GM12878 (cell line): ENCODE measurements around the gene ATF6. TPM values are rescaled to one million over a fixed set of nuclear protein-coding genes. Genes with fewer than 3 reads are reported as not detected.

Experiments used
- ATAC-seq: fragments of 200-7000 bp; cut with Tn5 transposase; 3 replicates; pipeline ENCODE4 v1.9.1; 2020; ENCODE audit warnings: mild to moderate bottlenecking, moderate library complexity
- BruUV-seq: library from RNA; stranded (reverse); fragments of 400-500 nt; replicated peaks from 2 replicates; lab custom pipeline; 2021; lab: Mats Ljungman, UMichigan
- CTCF ChIA-PET: fragments of 300-600 bp; sonication (Branson Sonifier 250); formaldehyde crosslinking; extraction: SDS; loops from one replicate; lab custom pipeline; 2021; ENCODE audit warnings: inconsistent platforms; lab: Yijun Ruan, JAX
- POLR2A ChIA-PET: fragments of 350-600 bp; formaldehyde crosslinking; extraction: SDS; loops from one replicate; lab custom pipeline; 2021; ENCODE audit warnings: inconsistent platforms; lab: Charles Lee
- RAD21 ChIA-PET: fragments of 300-600 bp; sonication (Branson Sonifier 250); formaldehyde crosslinking; loops from one replicate; lab custom pipeline; 2023; ENCODE audit warnings: antibody characterized with exemption; ENCODE audit not compliant: unreplicated experiment; lab: Charles Lee
- SMC1A ChIA-PET: fragments of 300-600 bp; sonication (Branson Sonifier 250); formaldehyde crosslinking; loops from one replicate; lab custom pipeline; 2023; ENCODE audit not compliant: unreplicated experiment, uncharacterized antibody; lab: Charles Lee
- DNase-seq: peaks from one replicate; pipeline ENCODE4 v3.0.0-alpha.2; 2011; ENCODE audit warnings: low read depth, low spot score
- FAIRE-seq: peaks from 3 replicates; lab custom pipeline; 2011; peaks lifted over from hg19 to GRCh38; lab: Jason Lieb, UNC
- H2AFZ ChIP-seq: 2 replicates; pipeline ENCODE4 v1.6.0; 2011; ENCODE audit warnings: low read depth, low read length, control low read depth; ENCODE audit not compliant: control insufficient read depth
- H3K27ac ChIP-seq: 2 replicates; pipeline ENCODE4 v1.5.1; 2011; ENCODE audit warnings: control low read depth; ENCODE audit not compliant: control insufficient read depth, insufficient read depth
- H3K27me3 ChIP-seq, 2 experiments: replicated peaks in 1 of 2; 2 replicates each; pipeline versions ENCODE4 v1.6.0 to v1.6.1; 2011; ENCODE audit warnings: low read length in 1 of 2; ENCODE audit not compliant: control insufficient read depth in 2 of 2, insufficient read depth in 2 of 2
- H3K36me3 ChIP-seq, 2 experiments: 2 replicates each; pipeline ENCODE4 v1.5.1; 2011; ENCODE audit warnings: low read length in 1 of 2; ENCODE audit not compliant: control insufficient read depth in 2 of 2, insufficient read depth in 2 of 2
- H3K4me1 ChIP-seq: 2 replicates; pipeline ENCODE4 v1.6.1; 2011; ENCODE audit warnings: mild to moderate bottlenecking, low read length, moderate library complexity, mixed read lengths; ENCODE audit not compliant: control insufficient read depth, insufficient read depth
- H3K4me2 ChIP-seq: 2 replicates; pipeline ENCODE4 v1.6.0; 2011; ENCODE audit warnings: control low read depth; ENCODE audit not compliant: control insufficient read depth, insufficient read depth
- H3K4me3 ChIP-seq: fragments of 200-600 bp; sonication (generic); 2 replicates; pipeline ENCODE4 v1.5.1; 2016
- H3K79me2 ChIP-seq: 2 replicates; pipeline ENCODE4 v1.6.0; 2011; ENCODE audit warnings: low read length; ENCODE audit not compliant: control insufficient read depth, insufficient read depth
- H3K9ac ChIP-seq: 2 replicates; pipeline ENCODE4 v1.8.0; 2011; ENCODE audit warnings: low read length, control low read depth, mixed read lengths; ENCODE audit not compliant: control insufficient read depth, insufficient read depth
- H3K9me3 ChIP-seq: replicated peaks from 3 replicates; pipeline ENCODE4 v1.5.1; 2011; ENCODE audit warnings: mild to moderate bottlenecking, low read length; ENCODE audit not compliant: control insufficient read depth, insufficient read depth
- H4K20me1 ChIP-seq: 2 replicates; pipeline ENCODE4 v1.6.0; 2011; ENCODE audit not compliant: control insufficient read depth, insufficient read depth
- ATF2 ChIP-seq: IDR thresholded peaks from 2 replicates; pipeline ENCODE4 v1.6.1; 2012; ENCODE audit warnings: low read length, inconsistent platforms
- BACH1 ChIP-seq: fragments of 450-650 bp; IDR thresholded peaks from 2 replicates; pipeline ENCODE4 v1.6.1; 2017; ENCODE audit warnings: mild to moderate bottlenecking, borderline replicate concordance
- CBX3 ChIP-seq: fragments of 200-600 bp; sonication (generic); IDR thresholded peaks from 2 replicates; pipeline ENCODE4 v1.6.1; 2016; ENCODE audit warnings: low read depth, borderline replicate concordance
- HDAC6 ChIP-seq: fragments of 200-600 bp; sonication (generic); IDR thresholded peaks from one replicate; pipeline ENCODE4 v1.8.0; 2017; ENCODE audit warnings: antibody characterized with exemption; ENCODE audit not compliant: unreplicated experiment
- LARP7 ChIP-seq: fragments of 450-650 bp; IDR thresholded peaks from 2 replicates; pipeline ENCODE4 v1.6.1; 2017; ENCODE audit warnings: mild to moderate bottlenecking
- NFYA ChIP-seq: IDR thresholded peaks from 2 replicates; pipeline ENCODE4 v1.6.1; 2011; ENCODE audit warnings: low read depth, mild to moderate bottlenecking, low read length, improper control_type of control experiment, borderline replicate concordance
- NR2C1 ChIP-seq: fragments of 450-650 bp; IDR thresholded peaks from 2 replicates; pipeline ENCODE4 v1.6.1; 2017; ENCODE audit warnings: antibody characterized with exemption, mild to moderate bottlenecking, moderate library complexity
- POLR2A ChIP-seq: IDR thresholded peaks from 2 replicates; pipeline ENCODE4 v1.6.1; 2011; ENCODE audit warnings: low read depth, mild to moderate bottlenecking, low read length
- RAD51 ChIP-seq: fragments of 450-650 bp; IDR thresholded peaks from 2 replicates; pipeline ENCODE4 v1.6.1; 2016; ENCODE audit warnings: moderate library complexity, mild to moderate bottlenecking, inconsistent platforms
- SREBF1 ChIP-seq: IDR thresholded peaks from 2 replicates; pipeline ENCODE4 v1.6.1; 2012; ENCODE audit warnings: mild to moderate bottlenecking, low read length
- TCF7 ChIP-seq: IDR thresholded peaks from 2 replicates; pipeline ENCODE4 v1.6.1; 2014; ENCODE audit warnings: antibody characterized with exemption, borderline replicate concordance
- ZBED1 ChIP-seq: IDR thresholded peaks from 2 replicates; pipeline ENCODE4 v1.6.1; 2016; ENCODE audit warnings: borderline replicate concordance
- in situ Hi-C: fragments of 300-500 bp; cut with MboI; formaldehyde crosslinking; loops from 9 replicates; pipeline ENCODE4 v1.14.3; 2018; ENCODE audit warnings: mixed read lengths
- intact Hi-C: fragments of 100-400 bp; cut with micrococcal nuclease; formaldehyde crosslinking; loops from one replicate; pipeline ENCODE4 v1.14.2; 2022; ENCODE audit not compliant: unreplicated experiment
- polyA plus RNA-seq, 11 experiments: library from polyadenylated mRNA; depleted of rRNA in 4 of 11; unstranded in 6 of 11; stranded (reverse) in 5 of 11; fragments of >200 nt; fragmentation: Nextera tagmentation in 4 of 11; fragmentation: Illumina TruSeq in 1 of 11; extraction: Ambion mirVana in 4 of 11; extraction: Trizol in 1 of 11; gene quantifications; 1 replicate in 1 of 11; 2 replicates in 10 of 11; pipeline versions ENCODE4 v1.2.1 to v1.2.3, GENCODE V29; 2011 to 2016; ENCODE audit warnings: inconsistent platforms in 2 of 11, missing spikeins in 2 of 11, low read depth in 1 of 11
- total RNA-seq, 4 experiments: library from RNA; depleted of rRNA in 3 of 4; stranded (reverse); fragments of >200 nt in 3 of 4; fragmentation: Illumina TruSeq in 1 of 4; extraction: Trizol in 1 of 4; gene quantifications; 2 replicates each; pipeline versions ENCODE4 v1.2.1 to v1.2.3, GENCODE V29; 2013 to 2021
- TF ChIP-seq, protein P1 (sequence below): fragments of 450-650 bp; formaldehyde crosslinking; IDR thresholded peaks from 2 replicates; pipeline ENCODE4 v1.4.0; 2020; ENCODE audit warnings: mild to moderate bottlenecking, moderate library complexity

Gene ATF6
- total and polyA plus RNA-seq, 10 of the 15 experiments (the other 5 are each of a cell fraction or from before 2014, with no cell fraction given): 7.8 to 24.3 (median 14.7) TPM

DNA sequence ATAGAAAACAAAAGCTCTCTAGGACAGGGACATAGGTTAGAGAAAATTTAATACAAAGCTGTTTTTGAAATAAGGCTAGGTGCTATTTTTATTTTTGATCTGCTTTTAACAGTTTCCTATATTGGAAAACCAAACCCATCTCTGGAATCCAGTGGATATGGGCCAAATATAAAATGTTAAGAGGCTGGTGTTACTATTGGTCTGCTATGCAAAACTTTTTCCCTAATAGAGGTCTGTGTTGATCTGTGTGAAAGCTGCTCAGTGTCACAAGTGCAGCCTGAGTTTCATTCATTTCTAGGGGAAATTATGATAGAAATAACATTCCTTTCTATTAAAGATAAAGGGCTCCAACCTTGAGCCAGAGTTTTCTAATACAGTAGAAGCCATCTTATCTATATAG, 141.1 kb downstream of the ATF6 start:
- TF ChIP-seq RAD51: no peak
- TF ChIP-seq ZBED1: no peak
- no peak for TF ChIP-seq LARP7
- TF ChIP-seq HDAC6: no peak
- TF ChIP-seq BACH1: no peak
- TF ChIP-seq TCF7: no peak
- TF ChIP-seq, protein P1, sequence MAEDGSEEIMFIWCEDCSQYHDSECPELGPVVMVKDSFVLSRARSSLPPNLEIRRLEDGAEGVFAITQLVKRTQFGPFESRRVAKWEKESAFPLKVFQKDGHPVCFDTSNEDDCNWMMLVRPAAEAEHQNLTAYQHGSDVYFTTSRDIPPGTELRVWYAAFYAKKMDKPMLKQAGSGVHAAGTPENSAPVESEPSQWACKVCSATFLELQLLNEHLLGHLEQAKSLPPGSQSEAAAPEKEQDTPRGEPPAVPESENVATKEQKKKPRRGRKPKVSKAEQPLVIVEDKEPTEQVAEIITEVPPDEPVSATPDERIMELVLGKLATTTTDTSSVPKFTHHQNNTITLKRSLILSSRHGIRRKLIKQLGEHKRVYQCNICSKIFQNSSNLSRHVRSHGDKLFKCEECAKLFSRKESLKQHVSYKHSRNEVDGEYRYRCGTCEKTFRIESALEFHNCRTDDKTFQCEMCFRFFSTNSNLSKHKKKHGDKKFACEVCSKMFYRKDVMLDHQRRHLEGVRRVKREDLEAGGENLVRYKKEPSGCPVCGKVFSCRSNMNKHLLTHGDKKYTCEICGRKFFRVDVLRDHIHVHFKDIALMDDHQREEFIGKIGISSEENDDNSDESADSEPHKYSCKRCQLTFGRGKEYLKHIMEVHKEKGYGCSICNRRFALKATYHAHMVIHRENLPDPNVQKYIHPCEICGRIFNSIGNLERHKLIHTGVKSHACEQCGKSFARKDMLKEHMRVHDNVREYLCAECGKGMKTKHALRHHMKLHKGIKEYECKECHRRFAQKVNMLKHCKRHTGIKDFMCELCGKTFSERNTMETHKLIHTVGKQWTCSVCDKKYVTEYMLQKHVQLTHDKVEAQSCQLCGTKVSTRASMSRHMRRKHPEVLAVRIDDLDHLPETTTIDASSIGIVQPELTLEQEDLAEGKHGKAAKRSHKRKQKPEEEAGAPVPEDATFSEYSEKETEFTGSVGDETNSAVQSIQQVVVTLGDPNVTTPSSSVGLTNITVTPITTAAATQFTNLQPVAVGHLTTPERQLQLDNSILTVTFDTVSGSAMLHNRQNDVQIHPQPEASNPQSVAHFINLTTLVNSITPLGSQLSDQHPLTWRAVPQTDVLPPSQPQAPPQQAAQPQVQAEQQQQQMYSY (CRISPR knock-in tag): no peak
- no peak for TF ChIP-seq SREBF1
- TF ChIP-seq CBX3: no peak
- no peak for TF ChIP-seq NR2C1
- no peak for TF ChIP-seq NFYA
- TF ChIP-seq POLR2A: no peak
- TF ChIP-seq ATF2: no peak

More for the DNA sequence above, 141.1 kb downstream of the ATF6 start:
- no peak for DNase-seq
- Histone ChIP-seq H3K4me3 (no peak overlapping the region), H3K79me2 (no peaks in the 10 kb centered on the region), H3K9me3 (no peaks in the 10 kb centered on the region), H3K36me3 (no peaks in the 10 kb centered on the region), H3K27me3 (no peaks in the 10 kb centered on the region), H4K20me1 (no peaks in the 10 kb centered on the region), H3K9ac (no peak overlapping the region), H3K27ac (no peak overlapping the region), H3K4me1 (0 out of 2 replicates have a peak, but pooled peaks cover 4% of the 10 kb centered on the region), H2AFZ (no peak overlapping the region), H3K4me2 (no peak overlapping the region)
- FAIRE-seq: no peak
- in situ Hi-C loops: no loop called here
- ATAC-seq: no peak
- ChIA-PET SMC1A (interaction anchor here (1.0 to 1.3 kb wide), 4 partner anchors 8 to 25 kb away, joined by 3 to 4 read pairs (median 3); no protein-coding TSS in a partner anchor), POLR2A (no interaction called here), CTCF (interaction anchor here (1.0 to 5.9 kb wide), 5 partner anchors 12 to 129 kb away, joined by 3 to 30 read pairs (median 7); no protein-coding TSS in a partner anchor), RAD21 (no interaction called here)
- intact Hi-C loops: loop anchor here (10.0 kb wide), 1 partner anchor 112 kb away; no protein-coding TSS in a partner anchor
- BruUV-seq: no TSS peak
